ENCODE results near the gene HOXC6. TPM values are rescaled to one million over a fixed set of nuclear protein-coding genes. Genes with fewer than 3 reads are reported as not detected.

Gene HOXC6
- total and polyA plus RNA-seq, 2 of the 8 experiments (the other 6 are each of a cell fraction or from before 2014, with no cell fraction given) = not detected

- TF ChIP-seq BACH1 (IDR thresholded peaks at IDR 0.05; ENCODE audit: low read length) (no peak), HDAC2 (IDR thresholded peaks at IDR 0.05; ENCODE audit: borderline replicate concordance in 1 of 2, low read depth in 2 of 2, low read length in 2 of 2) (no peak), EZH2 (IDR thresholded peaks at IDR 0.05; ENCODE audit: low read depth, low read length, severe bottlenecking) (peak; percentile 48), E2F6 (IDR thresholded peaks at IDR 0.05) (no peak)
Measured at GRCh38 chr12:53989227-53990113, 38.8 kb upstream of the HOXC6 start (continued).

All from H1 (cell line).